UCSD-AML1 (cell line): ENCODE data around the gene IGLL5.

Experiments
- DNase-seq: peaks from one replicate; lab custom pipeline; 2025; ENCODE audit not compliant: unreplicated experiment; lab: John Stamatoyannopoulos, UW

IGLL5 gene

DNA sequence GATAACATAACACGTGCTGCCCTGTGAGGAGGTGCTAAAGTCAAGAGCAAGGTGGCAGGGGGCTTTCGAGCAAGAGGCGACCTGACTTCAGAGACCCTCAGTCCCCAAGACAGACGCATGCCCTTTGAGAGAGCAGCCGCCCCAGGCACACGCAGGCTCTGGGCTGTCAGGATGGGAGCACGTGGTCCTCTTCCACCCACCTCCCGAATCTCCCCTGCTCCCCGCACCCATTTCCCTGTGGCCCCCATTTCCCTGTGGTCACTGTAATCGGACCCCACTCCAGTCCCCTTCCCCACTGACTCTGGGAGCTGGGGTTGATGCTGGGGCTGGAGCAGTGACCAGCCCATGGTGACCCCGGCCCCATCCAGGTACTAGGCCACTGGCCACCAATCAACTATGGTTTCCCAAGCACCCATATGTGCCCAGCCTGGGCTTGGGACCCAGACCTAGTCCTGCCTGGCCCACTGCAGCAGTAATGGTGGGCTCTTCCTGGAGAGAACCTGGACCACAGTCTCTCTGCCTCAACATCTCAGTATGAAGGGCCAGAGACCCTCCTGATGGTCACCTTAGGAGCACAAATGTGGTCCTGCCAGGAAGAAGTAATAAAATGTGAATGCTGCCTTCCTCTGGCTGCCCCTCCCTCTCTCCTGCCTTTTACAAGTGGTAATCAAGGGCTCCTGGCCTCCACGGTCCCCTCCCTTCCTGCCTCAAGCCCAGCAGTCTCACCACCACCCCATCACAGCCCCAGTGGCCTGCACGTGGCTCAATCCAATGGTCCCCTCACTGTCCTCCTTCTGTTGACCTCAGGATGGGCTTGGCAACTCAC lies 39.0 kb downstream of the IGLL5 start:
- DNase-seq, result no peak

DNA sequence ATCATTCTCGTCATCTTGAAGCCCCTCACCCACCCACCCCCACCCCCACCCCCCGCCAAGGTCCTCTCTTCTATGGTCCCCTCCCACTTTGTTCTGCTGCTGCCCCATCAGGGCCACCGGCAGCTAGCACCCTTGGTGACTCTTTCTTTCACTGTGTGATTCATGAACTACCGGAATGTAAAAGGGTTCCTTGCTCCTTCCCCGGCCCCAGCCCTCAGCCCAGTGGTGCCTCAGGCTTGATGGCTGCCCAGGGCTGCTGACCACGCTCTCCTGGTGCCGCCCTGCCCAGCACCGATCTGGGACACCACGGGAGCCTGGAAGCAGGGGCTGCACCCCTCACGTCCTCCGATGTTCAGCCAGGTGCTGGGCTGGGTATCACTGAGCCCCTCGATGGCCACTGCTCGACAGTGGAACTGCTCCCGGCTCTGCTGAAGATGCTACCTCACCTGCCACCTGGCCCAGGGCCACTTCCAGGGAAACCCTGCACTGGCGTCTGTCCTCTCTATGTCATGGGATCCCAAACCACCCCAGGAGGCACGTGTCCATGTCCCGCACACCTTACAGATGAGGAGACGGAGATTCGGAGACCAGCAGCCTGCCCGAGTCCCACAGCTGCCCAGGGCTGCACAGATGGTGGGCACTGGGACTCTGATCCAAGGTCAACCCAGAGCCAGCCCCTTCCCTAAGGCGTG lies 39.7 kb downstream of the IGLL5 start:
- DNase-seq, result no peak

DNA sequence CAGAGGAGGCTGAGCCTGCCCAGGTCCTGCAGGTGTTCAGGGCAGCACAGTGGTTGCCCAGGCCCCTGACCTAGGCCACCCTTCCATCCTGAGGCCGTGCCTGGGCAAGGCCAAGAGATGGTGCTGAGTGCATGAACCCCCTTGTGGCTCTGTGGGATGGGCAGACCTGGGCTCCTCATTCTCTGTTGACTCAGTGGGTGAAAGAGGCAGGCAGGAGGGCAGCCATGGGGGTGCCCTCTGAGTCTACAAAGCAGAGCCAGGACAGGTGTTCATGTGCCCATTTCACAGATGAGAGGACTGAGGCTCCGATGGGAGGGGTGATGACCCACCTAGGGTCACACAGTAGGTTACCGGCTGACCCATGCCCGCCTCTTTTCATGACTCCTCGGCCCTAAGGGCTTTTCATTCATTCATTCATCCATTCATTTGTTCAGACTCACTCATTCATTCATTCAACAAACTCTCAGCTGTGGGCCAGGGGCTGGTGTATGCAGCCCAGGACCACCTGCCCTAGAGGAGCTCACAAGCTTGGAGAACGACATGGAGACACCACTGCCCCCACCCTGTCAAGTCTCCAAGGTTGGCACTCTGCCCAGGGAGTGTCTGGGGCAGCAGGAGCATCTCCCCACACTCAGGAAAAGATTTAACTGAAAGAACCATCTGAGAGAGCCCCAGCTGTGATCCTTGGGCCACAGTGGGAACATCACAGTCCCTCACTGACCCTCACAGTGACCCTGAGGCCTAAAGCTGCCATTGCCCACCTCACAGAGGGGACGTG lies 40.5 kb downstream of the IGLL5 start:
- no peak for DNase-seq

DNA sequence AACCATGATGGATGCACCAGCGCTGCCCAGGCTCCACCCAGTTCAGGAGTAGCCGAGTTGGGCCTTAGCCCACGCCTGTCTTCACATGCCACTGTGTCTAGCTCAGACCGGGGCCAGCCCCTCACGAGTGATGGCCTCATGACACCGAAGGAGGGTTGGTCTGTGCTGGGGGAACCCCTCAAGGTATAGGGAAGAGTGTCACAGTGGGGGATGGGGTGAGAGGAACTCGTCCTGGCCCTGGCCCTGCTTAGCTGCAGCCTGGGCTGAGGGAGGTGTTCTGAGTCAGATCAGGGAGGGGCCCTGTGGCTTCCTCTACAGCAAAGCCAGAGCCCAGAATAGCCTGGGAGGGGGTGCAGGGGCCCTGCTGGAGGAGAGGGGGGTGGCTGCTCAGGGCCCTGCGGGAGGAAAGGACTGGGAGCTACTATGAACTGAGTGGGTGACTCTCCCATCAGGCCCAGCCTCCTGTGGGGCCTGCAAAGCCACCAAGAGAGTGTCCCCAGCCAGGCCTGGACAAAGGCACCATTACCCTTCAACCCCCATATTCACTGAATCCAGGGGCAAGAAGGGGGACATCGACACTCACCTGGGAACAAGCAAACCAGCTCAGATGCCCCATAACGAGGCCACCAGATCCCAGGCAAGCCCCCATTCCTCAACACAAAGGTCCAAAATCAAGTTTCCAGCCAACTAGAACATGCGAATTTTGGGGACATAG lies 41.2 kb downstream of the IGLL5 start:
- peak; percentile 85 for DNase-seq

DNA sequence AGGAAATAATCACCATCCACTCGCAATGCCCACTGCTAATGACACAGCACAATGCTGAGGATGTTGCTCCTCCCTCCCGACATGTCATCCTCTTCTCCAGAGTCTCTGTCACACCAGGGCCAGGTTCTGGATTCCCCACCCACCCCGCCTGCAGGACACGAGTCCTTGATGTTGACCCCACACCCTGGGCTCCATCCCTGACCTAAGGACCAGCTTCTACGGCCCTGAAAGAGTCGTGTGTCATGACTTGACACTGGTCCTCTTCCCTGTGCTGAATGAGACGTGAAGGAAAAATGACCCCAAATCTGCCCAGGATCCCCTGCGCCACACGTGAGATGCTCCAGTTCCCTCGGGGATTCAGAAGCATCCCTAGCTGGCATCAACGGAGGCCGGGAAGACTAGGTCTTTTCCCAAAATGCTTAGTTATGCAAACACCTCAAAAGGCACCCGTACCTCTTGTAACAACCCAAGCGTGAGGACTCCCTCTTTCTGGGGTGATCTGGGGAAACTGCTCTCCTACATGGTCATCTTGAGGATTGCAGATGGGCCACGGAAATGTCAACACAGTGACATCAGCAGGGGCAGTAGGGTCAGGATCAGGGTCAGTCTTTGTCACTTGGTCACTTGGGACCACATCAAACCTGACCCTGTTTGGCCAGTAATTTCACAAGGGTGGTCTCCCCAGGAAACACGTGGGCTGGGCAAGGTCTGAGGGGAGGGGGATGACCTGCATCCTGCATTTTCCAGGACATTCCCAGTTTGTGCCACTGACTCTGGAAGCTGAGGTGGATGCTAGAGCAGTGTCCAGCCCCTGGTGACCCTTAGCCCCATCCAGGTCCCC lies 42.0 kb downstream of the IGLL5 start:
- DNase-seq, result no peak

DNA sequence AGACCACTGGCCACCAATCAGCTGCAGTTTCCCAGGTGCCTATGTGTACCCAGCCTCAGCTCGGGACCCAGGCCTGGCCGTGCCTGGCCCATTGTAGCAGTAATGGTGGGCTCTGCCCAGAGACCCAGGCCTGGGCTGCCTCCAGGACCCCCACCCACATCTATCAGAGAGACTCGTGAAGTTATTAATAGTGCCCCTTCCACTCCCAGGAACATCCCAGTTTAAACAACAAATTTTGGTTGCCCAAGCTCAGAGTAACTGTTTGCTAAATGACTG lies 42.5 kb downstream of the IGLL5 start:
- no peak for DNase-seq

DNA sequence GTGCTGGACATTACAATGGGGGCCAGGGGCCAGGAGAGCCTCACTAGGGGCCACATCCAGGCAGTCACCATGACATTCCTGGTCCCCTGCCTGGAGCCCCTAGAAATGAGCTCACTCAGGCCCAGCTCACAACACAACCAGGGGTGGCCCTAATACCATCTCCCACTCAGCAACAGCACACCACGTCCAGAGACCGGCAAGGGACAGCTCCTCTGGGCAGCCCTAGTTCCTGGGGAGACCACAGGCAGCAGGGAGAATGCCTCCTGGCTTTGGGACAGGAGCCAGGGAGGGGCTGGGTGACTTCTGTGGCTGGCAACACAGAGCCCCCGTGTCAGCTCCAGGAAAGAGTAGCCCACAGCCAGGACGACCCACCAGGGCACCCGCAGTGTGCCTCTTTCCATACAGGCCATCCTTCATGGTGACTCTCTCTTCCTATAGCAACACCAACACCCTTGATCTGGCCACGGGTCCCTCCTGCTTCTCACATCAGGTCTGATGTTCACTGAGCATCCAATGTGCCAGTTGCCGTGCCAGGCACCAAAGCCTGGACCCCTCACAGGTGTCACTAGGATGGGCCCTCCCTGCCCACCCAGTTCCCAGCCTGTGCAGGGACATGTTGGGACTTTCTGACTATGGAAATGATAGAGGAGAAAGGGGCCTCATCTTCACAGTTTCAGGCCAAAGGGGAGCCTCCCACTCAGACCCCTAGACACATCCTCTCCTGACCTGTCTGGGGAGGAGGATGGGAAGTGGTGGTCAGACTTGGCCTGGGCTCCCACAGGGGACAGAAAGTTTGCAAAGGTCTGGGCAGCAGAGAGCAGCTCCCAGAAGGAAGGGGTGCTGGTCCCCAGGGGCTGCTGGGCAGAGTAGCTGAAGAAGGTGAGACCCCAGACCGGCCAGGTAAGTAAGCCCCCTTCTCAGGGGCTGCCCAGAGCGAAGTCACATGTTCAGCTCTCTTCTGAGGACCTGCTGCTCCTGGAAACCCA lies 43.2 kb downstream of the IGLL5 start:
- DNase-seq, result no peak

DNA sequence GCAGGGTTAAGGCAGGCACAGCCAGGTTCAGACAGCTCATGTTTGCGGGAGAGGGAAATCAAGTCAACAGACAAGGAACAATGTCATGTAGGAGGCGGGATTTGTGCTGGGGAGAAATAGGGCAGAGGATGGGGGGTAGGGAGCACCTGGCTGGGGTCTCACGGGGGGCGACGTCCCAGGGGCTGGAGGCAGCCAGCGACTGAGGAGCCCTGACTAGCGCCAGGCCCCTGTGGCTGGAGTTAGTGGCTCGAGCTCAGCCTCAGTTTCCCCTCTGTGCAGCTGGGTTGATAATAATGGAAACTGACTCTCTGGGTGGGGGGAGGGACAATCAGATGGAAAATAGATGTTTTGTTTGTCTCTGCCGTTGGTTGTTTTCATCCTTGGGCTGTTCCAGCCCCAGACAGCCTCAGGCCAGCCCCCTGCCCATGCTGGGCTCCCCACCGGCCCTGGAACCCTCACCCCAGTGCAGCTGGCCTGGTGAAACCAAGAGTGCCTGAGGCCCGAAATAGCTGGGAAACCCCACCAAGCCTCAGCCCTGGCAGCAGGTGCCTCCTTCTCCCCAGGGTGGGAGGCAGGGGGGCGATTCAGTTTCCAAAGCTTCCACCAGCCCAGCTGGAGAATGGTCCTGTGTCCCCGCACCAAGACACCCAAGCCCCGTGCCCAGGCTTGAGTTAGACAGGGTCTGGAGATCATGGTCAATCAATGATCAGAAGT lies 44.1 kb downstream of the IGLL5 start:
- DNase-seq, result no peak

DNA sequence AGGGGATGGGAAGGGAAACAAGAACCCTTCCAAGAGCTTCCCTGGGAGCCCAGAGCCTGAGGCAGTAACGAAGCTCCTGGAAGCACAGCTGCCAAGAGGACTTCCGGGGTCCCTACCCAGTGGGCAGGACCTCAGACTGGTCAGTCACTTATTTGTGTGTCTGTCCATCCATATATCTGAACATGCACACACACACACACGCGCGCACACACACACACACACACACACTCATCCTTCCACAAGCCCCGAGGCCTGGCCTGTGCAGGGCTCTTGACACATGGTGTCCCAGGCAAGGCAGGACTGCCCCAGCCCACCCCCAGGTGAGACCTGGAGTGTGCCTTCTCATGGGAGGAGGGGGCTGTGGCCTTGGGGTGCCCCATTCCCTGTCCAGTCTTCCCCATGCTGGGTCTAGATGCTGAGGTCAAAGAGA lies 44.9 kb downstream of the IGLL5 start:
- no peak for DNase-seq

DNA sequence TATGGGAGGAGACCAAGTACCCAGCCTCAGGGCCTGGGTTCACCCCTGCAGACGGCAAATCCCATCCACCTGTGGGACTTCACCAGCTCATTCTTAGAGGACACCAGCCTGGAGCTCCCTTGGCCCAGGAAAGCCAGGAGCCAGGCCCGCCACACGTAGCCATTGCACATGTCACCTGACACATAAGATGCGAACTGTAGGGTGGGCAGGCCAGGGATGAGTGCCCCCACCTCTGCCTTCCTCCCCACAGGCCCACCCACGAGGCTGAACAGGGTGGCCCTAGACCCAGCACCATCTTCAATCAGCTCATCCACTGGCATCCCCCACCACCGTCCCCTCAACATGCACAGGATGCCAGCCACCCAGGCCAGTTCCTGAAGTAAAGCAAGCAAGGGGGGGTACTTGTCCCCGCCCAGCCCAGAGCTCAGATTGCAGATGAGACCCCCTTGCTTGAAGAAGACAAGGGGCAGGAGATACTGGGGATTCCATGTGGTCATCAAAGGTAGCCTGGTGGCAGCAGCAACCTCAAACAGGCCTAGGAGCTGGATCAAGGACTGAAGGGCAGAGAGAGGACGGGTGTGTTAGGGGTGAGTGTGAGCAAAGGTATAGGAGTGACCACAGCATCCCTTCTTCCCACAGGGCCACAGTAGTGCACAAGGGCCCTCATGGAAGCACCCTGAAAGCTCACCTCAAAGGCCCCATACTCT lies 45.6 kb downstream of the IGLL5 start:
- no peak for DNase-seq

DNA sequence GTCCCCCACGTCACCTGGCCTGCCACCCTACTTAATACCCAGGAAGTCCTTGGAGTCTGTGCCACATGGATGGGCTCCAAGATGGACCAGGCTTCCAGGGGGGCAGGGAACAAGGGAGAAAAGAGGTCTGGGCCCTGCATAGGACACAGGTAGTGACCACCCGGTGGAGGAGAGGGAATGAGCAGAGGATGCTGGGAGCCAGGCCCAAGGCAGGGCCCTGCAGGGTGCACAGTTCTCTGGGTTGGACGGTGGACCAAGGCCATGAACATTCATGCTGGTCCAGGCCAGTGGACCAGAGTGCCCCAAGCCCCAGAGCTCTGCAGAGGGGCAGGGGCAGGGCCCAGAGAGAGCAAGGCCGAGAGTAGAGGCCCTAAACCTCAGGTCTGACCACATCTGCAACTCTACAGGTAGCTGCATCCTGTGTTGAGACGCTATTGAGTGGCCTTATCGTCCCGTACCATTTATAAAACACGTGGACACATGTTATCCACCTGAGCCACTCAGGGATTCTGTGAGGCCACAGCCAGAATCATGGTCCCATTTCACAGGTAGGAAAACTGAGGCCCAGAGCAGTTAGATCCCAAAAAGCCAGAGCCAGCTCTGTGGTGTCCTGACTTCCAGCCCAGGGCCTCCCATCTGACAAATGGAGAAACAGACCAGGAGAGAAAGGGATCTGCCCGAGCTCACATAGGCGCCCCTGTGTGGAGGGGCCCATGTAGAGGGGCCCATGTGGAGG lies 46.4 kb downstream of the IGLL5 start:
- no peak for DNase-seq

DNA sequence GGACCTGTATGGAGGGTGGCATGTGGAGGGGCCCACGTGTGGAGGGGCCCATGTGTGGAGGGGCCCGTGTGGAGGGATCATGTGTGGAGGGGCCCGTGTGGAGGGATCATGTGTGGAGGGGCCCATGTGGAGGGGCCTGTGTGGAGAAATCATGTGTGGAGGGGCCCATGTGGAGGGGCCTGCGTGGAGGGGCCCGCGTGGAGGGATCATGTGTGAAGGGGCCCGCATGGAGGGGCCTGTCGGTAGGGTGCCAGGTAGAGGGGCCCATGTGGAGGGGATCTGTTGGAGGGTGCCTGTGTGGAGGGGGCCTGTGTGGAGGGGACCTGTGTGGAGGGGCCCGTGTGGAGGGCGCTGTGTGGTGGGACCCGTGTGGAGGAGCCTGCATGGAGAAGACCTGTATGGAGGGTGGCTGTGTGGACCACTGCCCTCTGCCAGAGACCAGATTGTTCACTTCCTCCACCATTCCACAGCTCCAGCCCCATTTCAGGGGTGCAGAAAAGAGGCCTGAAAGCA lies 47.0 kb downstream of the IGLL5 start:
- DNase-seq, result no peak

DNA sequence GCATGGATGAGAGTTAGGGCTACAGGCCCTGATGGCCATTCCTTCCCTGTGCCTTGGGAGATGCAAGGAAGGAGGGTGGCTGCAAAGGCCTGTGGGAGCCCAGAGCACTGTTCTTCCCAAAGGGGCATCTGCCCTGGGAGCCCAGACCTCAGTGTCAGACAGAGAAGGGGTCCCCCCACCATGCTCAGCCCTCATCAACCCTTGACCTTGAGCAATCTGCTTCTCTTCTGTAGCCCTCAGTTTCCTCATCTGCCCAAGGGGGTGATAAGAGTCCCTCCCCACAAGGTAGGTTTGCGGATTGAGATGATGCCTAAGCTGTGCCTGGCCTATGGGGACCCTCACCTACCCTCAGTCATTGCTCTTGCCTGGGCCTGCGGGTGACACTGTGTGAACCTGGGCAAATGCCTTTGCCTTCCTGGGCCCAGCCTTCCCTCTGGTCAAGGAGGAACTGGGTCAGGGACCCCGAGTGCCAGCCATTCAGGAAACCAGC lies 47.5 kb downstream of the IGLL5 start:
- no peak for DNase-seq

DNA sequence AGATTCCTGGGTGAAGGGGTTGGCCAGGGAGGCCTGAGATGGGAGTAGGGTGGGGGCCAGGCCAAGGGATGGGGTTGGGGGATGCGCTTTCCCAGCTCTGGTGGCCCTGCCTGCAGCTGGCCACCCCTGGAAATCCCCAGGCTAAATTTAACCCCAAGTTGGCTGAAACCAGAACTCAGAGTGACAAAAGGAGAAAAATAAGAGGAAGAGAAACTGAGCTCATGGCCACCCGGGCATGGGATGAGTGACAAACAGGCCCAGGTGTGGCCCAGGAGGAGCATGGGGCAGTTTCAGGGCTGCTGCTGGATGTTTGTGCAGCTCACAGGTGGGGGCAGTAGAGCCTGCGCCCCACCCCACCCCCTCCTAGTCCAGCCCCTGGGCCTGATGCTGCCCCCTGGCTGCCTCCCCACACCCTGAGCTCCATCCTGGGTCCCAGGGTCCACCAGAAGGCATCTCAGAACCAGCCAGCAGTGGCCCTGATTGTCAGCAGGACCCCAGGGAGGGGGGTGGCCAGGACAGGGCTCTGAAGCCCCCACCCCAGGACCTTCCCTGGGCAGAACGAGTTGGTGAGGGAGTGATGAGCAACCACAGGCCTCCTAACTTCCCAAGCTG lies 48.0 kb downstream of the IGLL5 start:
- DNase-seq, result no peak

DNA sequence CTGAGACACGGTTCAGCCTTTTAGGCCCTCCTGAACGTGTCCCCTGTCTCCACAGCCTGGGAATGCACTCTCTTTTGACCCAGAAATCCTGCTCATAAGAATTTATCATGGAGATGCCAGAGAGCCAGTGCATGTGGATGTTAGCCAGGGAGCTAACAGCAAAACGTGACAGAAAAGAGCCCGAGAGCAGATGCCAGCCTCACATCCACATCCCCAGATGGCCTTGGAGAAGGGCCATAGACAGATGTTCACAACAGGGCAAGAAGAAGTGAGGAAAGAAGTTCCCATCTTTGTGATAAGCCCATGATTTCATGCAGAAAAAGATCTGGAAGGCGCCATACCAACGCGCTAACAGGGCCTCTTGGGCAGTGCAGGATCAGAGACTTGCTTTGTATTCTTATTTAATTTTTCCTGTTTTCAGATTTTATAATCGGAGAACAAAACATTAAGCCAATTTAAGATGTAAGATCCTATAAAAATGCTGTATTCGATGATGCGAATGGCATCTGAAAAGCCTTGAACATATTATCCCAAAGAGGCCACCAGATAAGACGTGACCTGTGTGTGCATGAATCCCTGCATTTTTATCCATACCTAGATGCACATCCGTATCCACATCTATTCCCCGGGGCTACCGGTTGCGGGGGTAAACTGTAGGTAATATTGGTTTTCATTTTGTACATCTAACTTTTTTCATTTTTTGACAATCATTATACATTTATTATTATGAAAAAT lies 48.7 kb downstream of the IGLL5 start:
- no peak for DNase-seq
